Measurements from ENCODE around the gene SLC35F4. TPM values are rescaled to one million over a fixed set of nuclear protein-coding genes. Genes with fewer than 3 reads are reported as not detected.

SLC35F4 gene
- total RNA-seq, 1 donor from 2014 or later, result not detected

DNA sequence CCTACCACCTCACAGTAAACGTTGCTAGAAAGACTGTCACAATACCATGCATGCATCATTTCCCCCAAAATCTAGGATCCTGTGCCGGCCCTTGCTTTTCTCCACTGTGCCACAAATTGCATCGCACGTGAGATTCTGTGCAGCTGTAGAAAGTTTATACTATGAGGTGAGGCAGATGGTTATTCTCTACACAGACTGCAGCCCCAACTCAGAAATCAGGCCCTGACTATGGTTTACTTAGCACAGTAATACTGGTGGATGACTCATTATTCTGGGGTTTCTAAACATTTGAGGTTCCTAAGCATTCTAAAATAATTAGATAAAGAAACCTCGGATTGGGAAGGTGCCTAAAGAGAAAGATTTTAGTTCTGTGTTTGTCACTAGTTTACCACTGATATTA lies 208.4 kb downstream of the SLC35F4 start:
- Mint-ChIP-seq H3K4me1 (ENCODE audit: unreplicated experiment) (no peaks in the 10 kb centered on the region), H3K27ac (ENCODE audit: unreplicated experiment) (no peak overlapping the region), H3K9me3 (ENCODE audit: unreplicated experiment) (no peaks in the 10 kb centered on the region), H3K27me3 (ENCODE audit: unreplicated experiment) (no peaks in the 10 kb centered on the region), H3K4me3 (ENCODE audit: unreplicated experiment) (no peak overlapping the region), H3K36me3 (ENCODE audit: unreplicated experiment) (no peaks in the 10 kb centered on the region)
- no peak for DNase-seq (ENCODE audit: extremely low spot score, unreplicated experiment)
- no peak for TF ChIP-seq CTCF (IDR thresholded peaks at IDR 0.05)

- H3K27me3 Mint-ChIP-seq (ENCODE audit: unreplicated experiment), result no peaks in the 10 kb centered on the region
- H3K27ac Mint-ChIP-seq (ENCODE audit: unreplicated experiment), result no peak overlapping the region
- H3K9me3 Mint-ChIP-seq (ENCODE audit: unreplicated experiment), result no peaks in the 10 kb centered on the region
- no peak for TF ChIP-seq CTCF (IDR thresholded peaks at IDR 0.05)
- H3K4me1 Mint-ChIP-seq (ENCODE audit: unreplicated experiment), result no peaks in the 10 kb centered on the region
- H3K36me3 Mint-ChIP-seq (ENCODE audit: unreplicated experiment), result no peaks in the 10 kb centered on the region
- no peak overlapping the region for H3K4me3 Mint-ChIP-seq (ENCODE audit: unreplicated experiment)
- DNase-seq (ENCODE audit: extremely low spot score, unreplicated experiment), result no peak
Observed at GRCh38 chr14:57656853-57657252, 209.0 kb downstream of the SLC35F4 start.

DNA sequence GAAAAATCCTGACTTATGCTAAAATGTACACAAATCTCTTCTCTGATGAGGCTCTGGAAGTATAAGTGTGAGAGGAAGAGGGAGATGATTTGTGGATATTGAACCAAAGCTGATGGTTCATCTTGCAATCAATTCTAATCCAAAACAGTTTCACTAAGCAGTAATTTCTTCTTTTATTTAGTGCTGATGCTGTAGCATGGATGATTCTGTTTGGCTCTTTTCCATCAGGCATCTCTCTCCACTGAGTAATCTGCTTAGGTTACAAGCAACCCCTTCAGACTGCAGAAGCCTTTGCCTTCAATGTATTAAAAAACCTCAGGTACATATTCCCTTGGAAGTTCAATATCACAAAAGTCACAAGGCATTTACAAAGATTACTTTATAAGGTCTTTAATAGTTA lies 213.1 kb downstream of the SLC35F4 start:
- no peak for TF ChIP-seq CTCF (IDR thresholded peaks at IDR 0.05)
- Mint-ChIP-seq H3K4me1 (ENCODE audit: unreplicated experiment) (no peaks in the 10 kb centered on the region), H3K27ac (ENCODE audit: unreplicated experiment) (no peak overlapping the region), H3K9me3 (ENCODE audit: unreplicated experiment) (no peaks in the 10 kb centered on the region), H3K27me3 (ENCODE audit: unreplicated experiment) (no peaks in the 10 kb centered on the region), H3K4me3 (ENCODE audit: unreplicated experiment) (no peak overlapping the region), H3K36me3 (ENCODE audit: unreplicated experiment) (no peaks in the 10 kb centered on the region)
- no peak for DNase-seq (ENCODE audit: extremely low spot score, unreplicated experiment)

- DNase-seq (ENCODE audit: extremely low spot score, unreplicated experiment), result no peak
- Mint-ChIP-seq H3K9me3 (ENCODE audit: unreplicated experiment) (peaks cover 7% of the 10 kb centered on the region), H3K36me3 (ENCODE audit: unreplicated experiment) (no peaks in the 10 kb centered on the region), H3K27ac (ENCODE audit: unreplicated experiment) (no peak overlapping the region), H3K4me3 (ENCODE audit: unreplicated experiment) (no peak overlapping the region), H3K4me1 (ENCODE audit: unreplicated experiment) (no peaks in the 10 kb centered on the region), H3K27me3 (ENCODE audit: unreplicated experiment) (no peaks in the 10 kb centered on the region)
- TF ChIP-seq CTCF (IDR thresholded peaks at IDR 0.05), result no peak
Observed at GRCh38 chr14:57641776-57642175, 224.1 kb downstream of the SLC35F4 start.

- no peak for DNase-seq (ENCODE audit: extremely low spot score, unreplicated experiment)
- no peaks in the 10 kb centered on the region for H3K36me3 Mint-ChIP-seq (ENCODE audit: unreplicated experiment)
- TF ChIP-seq CTCF (IDR thresholded peaks at IDR 0.05), result no peak
- no peak overlapping the region for H3K27ac Mint-ChIP-seq (ENCODE audit: unreplicated experiment)
- no peaks in the 10 kb centered on the region for H3K9me3 Mint-ChIP-seq (ENCODE audit: unreplicated experiment)
- H3K4me1 Mint-ChIP-seq (ENCODE audit: unreplicated experiment), result no peaks in the 10 kb centered on the region
- H3K4me3 Mint-ChIP-seq (ENCODE audit: unreplicated experiment), result no peak overlapping the region
- no peaks in the 10 kb centered on the region for H3K27me3 Mint-ChIP-seq (ENCODE audit: unreplicated experiment)
Observed at GRCh38 chr14:57640036-57640435, 225.9 kb downstream of the SLC35F4 start.

All from osteocyte (in vitro differentiated cells).